GM19193 (cell line): ENCODE results near the gene FRMPD1.

Experiments used
- POLR2A ChIP-seq: IDR thresholded peaks from 4 replicates; pipeline ENCODE4 v1.6.1; 2011; ENCODE audit not compliant: insufficient read depth, insufficient read length; ENCODE audit errors: extremely low read depth

Gene FRMPD1

DNA sequence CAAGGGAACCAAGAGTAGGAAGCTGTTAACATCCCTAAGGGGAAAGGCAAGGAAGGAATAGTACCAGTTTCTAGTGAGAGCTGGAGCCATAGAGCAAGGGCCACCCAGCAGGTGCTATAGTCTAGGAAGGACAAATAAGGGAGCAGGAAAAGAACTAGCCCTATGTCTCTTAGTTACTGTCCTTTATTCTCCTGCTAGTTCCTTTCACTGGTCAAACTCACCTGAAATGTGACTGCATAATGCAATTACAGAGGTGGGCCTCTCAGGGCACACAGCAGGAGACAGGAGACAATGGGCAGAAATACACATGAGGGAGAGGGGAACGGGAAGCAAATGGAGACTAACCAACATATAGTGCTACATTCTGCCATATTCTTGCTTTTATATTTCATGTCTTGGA is 26.7 kb upstream of the FRMPD1 start:
- no peak for TF ChIP-seq POLR2A

DNA sequence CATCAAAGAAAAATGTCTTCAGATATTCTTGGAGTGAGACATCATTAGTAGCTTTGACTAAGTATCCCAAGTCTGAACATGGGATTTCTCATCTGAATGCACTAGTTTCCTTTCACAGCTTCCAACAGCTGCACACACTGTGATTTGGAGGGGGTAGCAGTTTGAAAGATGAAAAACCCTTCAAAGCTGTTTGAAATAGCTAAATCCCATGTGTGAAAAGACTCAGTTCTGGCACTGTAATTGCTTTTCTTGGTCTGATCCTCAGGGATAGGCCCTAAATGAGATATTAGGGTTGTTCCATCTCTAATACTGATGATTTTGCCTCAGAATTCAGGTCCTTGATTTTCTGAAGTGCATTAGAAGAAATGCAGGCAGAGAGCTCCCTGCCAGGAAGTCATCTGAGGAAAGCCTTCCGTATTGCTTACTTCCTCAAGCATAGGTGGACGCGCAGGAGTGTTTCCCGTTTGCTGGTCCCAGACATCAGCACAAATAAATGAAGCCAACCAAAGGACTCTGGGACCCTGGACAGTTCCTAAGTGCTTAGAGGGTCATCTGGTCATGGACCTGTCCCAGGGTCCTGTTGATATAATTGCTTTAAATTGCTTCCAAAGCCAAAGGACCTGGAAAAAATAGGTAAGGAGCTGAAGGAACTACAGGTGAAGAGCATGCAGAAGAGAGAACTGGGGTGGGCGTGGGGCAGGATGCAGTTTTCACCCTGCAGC is 25.6 kb upstream of the FRMPD1 start:
- TF ChIP-seq POLR2A = no peak

DNA sequence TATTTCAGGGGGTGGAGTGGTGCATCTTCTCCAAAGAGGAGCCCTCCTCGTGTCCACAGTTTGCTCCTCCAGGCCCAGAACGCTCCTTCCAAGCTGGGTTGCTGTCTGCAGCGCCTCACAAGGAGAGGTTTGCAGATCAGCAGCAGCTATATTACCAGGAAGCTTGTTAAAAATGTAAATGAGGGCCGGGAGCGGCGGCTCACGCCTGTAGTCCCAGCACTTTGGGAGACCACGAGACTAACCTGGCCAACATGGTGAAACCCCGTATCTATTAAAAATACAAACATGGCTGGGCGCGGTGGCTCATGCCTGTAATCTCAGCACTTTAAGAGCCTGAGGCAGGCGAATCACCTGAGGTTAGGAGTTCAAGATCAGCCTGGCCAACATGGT is 25.0 kb upstream of the FRMPD1 start:
- TF ChIP-seq POLR2A = no peak

- TF ChIP-seq POLR2A = no peak
These were observed 24.0 kb upstream of the FRMPD1 start for GRCh38 chr9:37626708-37627292.

GRCh38 chr9:37632479-37632878 is 18.3 kb upstream of the FRMPD1 start:
- TF ChIP-seq POLR2A = no peak

DNA sequence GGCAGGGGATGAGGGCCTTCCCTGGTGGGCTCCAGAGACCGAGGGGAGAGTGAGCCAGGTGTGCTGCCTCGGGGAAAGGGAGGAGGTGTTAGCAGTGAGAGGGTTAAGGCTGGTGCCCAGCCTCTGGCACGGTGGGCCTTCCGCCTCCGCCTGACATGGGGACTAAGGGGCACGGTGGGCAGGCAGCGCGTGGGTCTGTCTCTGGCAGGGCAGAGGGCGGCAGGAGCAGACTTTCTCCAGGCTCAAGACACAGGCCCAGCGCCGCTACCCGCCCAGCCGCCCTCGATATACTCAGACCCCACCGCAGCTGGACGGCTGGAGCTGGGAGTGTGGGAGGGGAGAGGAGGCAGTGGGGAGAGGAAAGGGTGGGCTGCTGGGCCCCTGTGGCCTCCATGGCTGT is 14.9 kb upstream of the FRMPD1 start:
- TF ChIP-seq POLR2A = no peak

DNA sequence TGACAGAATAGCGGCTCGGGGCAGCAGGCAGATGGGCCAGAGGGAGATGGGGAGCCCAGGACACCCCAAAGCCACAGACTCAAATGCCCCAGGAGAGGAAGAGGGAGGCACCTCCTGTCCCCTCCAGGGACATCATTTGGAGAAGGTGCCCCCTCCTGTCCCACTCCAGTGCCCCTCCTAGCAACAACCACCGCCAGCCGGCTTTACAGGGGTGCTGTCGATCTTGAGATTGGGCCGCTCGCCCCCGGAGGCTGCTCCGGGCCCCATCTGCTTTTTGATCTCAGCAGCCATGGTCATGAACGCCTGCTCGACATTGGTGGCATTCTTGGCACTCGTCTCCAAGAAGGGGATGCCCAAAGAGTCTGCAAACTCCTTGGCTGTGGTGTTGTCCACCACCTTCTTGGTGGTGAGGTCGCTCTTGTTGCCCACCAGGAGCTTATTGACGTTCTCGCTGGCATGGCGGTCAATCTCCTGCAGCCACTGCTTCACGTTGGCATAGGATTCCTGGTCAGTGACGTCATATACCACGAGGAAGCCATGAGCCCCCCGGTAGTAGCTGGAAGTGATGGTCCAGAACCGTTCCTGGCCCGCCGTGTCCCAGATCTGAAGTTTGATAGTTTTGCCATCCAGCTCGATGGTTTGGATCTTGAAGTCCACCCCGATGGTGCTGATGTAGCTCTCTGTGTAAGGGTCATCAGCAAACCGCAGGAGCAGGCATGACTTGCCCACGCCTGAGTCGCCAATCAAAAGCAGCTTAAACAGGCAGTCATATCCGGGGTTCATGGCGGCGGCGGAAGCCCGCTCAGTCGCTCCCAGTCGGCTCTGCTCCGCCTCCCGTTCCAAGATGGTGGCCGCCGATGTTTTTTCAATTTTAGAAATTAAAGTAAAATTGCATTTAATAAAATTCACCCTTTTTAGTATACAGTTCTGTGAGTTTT is 14.0 kb upstream of the FRMPD1 start:
- no peak for TF ChIP-seq POLR2A

DNA sequence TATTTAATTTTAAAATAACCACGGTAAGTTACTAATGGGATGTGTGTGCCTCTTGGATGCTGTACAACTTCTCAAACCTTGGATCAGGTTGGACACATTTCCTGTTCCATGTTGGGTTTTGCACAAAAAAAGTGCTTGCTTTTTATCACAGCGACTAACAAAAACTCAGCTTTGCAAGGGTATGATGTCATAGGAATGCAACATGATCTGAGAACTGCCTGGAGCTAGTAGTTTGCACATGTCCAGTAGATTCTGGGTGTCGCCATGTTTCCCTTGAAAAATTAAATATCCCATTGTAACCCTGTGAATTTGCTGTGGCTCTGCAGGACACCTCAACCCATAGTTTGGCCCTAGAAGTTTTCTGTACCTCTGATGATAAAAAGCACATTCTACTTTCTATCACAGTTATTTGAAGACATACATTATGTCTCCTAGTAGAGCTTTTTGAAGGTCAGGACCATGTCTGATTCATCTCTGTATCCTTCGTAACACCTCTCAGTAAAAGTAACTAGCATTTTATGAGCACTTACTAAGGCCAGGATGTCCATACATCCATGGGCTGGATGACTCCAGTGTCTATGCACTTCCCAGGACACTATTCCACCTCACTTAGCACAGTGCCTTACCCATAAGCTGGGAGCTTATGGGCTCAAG is 11.5 kb upstream of the FRMPD1 start:
- TF ChIP-seq POLR2A = no peak

- TF ChIP-seq POLR2A = no peak
These were observed 10.9 kb upstream of the FRMPD1 start for GRCh38 chr9:37639841-37640240.

DNA sequence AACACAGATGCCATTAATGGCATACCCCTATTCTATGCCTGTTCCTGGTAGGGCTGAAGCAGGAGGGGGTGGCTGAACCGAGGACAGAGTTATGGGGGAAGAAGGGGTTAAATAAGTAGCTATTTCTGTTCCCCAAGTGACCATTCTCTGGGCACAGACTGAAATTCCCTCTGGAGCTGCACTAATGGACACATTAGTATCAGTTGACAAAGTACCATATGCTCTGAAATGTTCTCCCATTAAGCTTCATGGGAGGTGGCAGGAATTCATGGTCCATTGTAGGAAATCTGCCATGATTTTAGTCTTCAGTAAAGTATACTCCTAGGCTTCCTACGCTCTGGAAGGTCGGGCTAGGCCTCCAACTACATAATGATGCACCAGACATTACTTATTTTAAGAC is 10.5 kb upstream of the FRMPD1 start:
- no peak for TF ChIP-seq POLR2A

- TF ChIP-seq POLR2A = no peak
These were observed 9.4 kb upstream of the FRMPD1 start for GRCh38 chr9:37641331-37641730.

DNA sequence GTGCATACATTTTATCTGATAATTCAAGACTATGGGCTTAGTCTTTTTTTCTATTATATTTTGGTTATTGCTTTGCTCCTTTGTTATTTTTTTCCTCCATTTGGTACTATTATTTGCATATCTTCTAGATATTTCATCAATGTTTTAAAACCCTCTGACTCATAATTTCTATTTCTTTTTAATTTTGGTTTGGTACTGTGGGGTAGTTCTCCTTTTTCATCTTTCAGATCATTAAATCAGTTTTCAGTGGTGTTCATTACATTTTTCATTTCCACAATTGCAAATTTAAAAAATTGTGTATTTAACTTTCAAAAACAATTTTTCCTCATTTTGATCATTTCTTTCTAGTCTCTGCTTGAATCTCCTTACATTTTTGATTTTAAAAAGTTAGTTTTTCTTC is 7.5 kb upstream of the FRMPD1 start:
- no peak for TF ChIP-seq POLR2A

GRCh38 chr9:37645903-37646506 is 4.7 kb upstream of the FRMPD1 start:
- TF ChIP-seq POLR2A = no peak

DNA sequence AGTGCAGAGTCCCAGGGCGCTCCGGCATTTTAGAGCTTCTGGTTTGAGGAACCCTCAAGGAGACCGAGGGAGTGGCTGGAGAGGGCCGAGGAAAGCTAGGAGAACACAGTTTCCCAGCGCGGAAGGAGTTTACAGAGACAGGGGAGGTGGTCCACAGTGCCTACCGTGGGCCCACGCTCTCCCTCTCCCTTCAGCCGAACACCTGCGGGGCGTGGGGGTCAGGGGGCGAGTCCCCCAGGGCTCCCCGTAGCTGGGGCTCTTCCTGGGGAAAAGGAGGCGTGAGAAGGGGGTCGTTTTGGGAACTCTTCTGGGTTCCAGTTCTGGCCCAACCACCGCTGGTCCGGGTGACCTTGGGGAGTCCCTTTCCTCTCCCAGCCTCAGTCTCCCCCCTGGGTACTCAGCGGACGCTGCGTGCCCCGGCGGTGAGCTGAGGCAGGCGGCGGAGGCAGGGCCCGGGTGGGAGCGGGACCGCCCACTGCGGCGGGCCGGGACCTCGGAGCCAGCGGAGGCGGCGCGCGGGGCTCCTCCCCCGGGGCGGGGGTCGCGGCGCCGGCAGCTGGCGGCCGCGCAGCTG is 368 bp upstream of the FRMPD1 start:
- TF ChIP-seq POLR2A = no peak
